ENCODE data around the gene ATG4C.

- TF ChIP-seq CTCF (conservative IDR thresholded peaks at IDR 0.05) (no peak), ZFX (IDR thresholded peaks at IDR 0.05) (no peak)
Measured at GRCh38 chr1:62876535-62876934, 92.6 kb downstream of the ATG4C start.
